Stimulated activated CD8-positive, alpha-beta memory T cell treated with anti-CD3 and anti-CD28 coated beads, Interleukin-4, amount 100 ng/mL, for 4 hours (primary cell): ENCODE results near the gene EGFL7.
"Not testable (repeated sequence)": the region's sequence is repeated elsewhere in the genome, so short reads cannot be mapped to it uniquely, and the experiment has no call there.

Experiments used
- DNase-seq, 2 donors: peaks; one replicate each; pipeline ENCODE4 v3.0.0-alpha.2; 2020; ENCODE audit warnings: low read depth in 2 of 2, low spot score in 1 of 2

EGFL7 gene

GRCh38 chr9:136696502-136696901 is 33.8 kb downstream of the EGFL7 start:
- no peak for DNase-seq

GRCh38 chr9:136697146-136697820 is 34.6 kb downstream of the EGFL7 start:
- no peak for DNase-seq

GRCh38 chr9:136697821-136698526 is 35.3 kb downstream of the EGFL7 start:
- DNase-seq: no peak

GRCh38 chr9:136698635-136699246 is 36.0 kb downstream of the EGFL7 start:
- no peak for DNase-seq

- DNase-seq: no peak
Observed at GRCh38 chr9:136700304-136700703, 37.6 kb downstream of the EGFL7 start.

GRCh38 chr9:136700959-136701667 is 38.4 kb downstream of the EGFL7 start:
- DNase-seq: peak in 1 of 2 donors; percentile 37

- DNase-seq: no peak
Observed at GRCh38 chr9:136701668-136702053, 38.9 kb downstream of the EGFL7 start.

GRCh38 chr9:136703276-136703860 is 40.7 kb downstream of the EGFL7 start:
- no peak for DNase-seq

- DNase-seq: not testable (repeated sequence)
Observed at GRCh38 chr9:136704741-136705140, 42.0 kb downstream of the EGFL7 start.

GRCh38 chr9:136705564-136705963 is 42.8 kb downstream of the EGFL7 start:
- DNase-seq: no peak

- DNase-seq: no peak
Observed at GRCh38 chr9:136707011-136707410, 44.3 kb downstream of the EGFL7 start.

GRCh38 chr9:136707849-136708517 is 45.3 kb downstream of the EGFL7 start:
- DNase-seq: no peak

GRCh38 chr9:136709454-136710109 is 46.9 kb downstream of the EGFL7 start:
- DNase-seq: no peak

GRCh38 chr9:136710543-136710942 is 47.8 kb downstream of the EGFL7 start:
- no peak for DNase-seq

- not testable (repeated sequence) for DNase-seq
Observed at GRCh38 chr9:136711219-136711648, 48.5 kb downstream of the EGFL7 start.

- no peak for DNase-seq
Observed at GRCh38 chr9:136711751-136712689, 49.3 kb downstream of the EGFL7 start, which contains the start of gene DIPK1B. TSS of gene DIPK1B (plus strand) at chr9:136712572. CDS start at chr9:136712666, 94 bp downstream.

GRCh38 chr9:136712690-136713544 is 50.2 kb downstream of the EGFL7 start:
- DNase-seq: no peak

- DNase-seq: no peak
Observed at GRCh38 chr9:136713550-136713949, 50.8 kb downstream of the EGFL7 start.
